ENCODE measurements around the gene SH3PXD2A. TPM values are rescaled to one million over a fixed set of nuclear protein-coding genes. Genes with fewer than 3 reads are reported as not detected.

SH3PXD2A gene
- total RNA-seq, 2 donors from 2014 or later = 48.5 to 49.4 TPM

- intact Hi-C loops (cut with DNase I, micrococcal nuclease) = loop anchor here in 1 of 2 donors (10.0 kb wide), 1 partner anchor 323 kb away; no protein-coding TSS in a partner anchor
- no peak for ATAC-seq
Measured at GRCh38 chr10:103881416-103882284, 26.3 kb upstream of the SH3PXD2A start.

GRCh38 chr10:103879831-103880230 lies 24.5 kb upstream of the SH3PXD2A start:
- intact Hi-C loops (cut with DNase I, micrococcal nuclease) = loop anchor here in 1 of 2 donors (10.0 kb wide), 1 partner anchor 325 kb away; no protein-coding TSS in a partner anchor
- ATAC-seq (no peak), DNase-seq (no peak)

More at GRCh38 chr10:103881416-103882284, 26.3 kb upstream of the SH3PXD2A start:
- no peak for DNase-seq

- ATAC-seq = no peak
Measured at GRCh38 chr10:103879409-103879808, 24.0 kb upstream of the SH3PXD2A start.

GRCh38 chr10:103877861-103878260 lies 22.5 kb upstream of the SH3PXD2A start:
- intact Hi-C loops (cut with DNase I, micrococcal nuclease) = no loop called here
- no peak for DNase-seq
- no peak for ATAC-seq

More at GRCh38 chr10:103879409-103879808, 24.0 kb upstream of the SH3PXD2A start:
- DNase-seq = no peak
- intact Hi-C loops (cut with DNase I, micrococcal nuclease) = no loop called here

GRCh38 chr10:103876155-103876554 lies 20.8 kb upstream of the SH3PXD2A start:
- ATAC-seq (no peak), DNase-seq (no peak)
- intact Hi-C loops (cut with DNase I, micrococcal nuclease) = no loop called here

GRCh38 chr10:103874730-103875129 lies 19.4 kb upstream of the SH3PXD2A start:
- intact Hi-C loops (cut with DNase I, micrococcal nuclease) = no loop called here
- DNase-seq (no peak), ATAC-seq (no peak)

- ATAC-seq (no peak), DNase-seq (no peak)
- intact Hi-C loops (cut with DNase I, micrococcal nuclease) = no loop called here
Measured at GRCh38 chr10:103872137-103872931, 17.0 kb upstream of the SH3PXD2A start.

- no peak for ATAC-seq
- intact Hi-C loops (cut with DNase I, micrococcal nuclease) = no loop called here
- no peak for DNase-seq
Measured at GRCh38 chr10:103871006-103871405, 15.6 kb upstream of the SH3PXD2A start.

- DNase-seq = no peak
- ATAC-seq = no peak
- intact Hi-C loops (cut with DNase I, micrococcal nuclease) = no loop called here
Measured at GRCh38 chr10:103870516-103870915, 15.1 kb upstream of the SH3PXD2A start.

GRCh38 chr10:103869336-103869735 lies 14.0 kb upstream of the SH3PXD2A start:
- ATAC-seq = no peak
- no peak for DNase-seq
- intact Hi-C loops (cut with DNase I, micrococcal nuclease) = no loop called here

GRCh38 chr10:103868200-103868599 lies 12.8 kb upstream of the SH3PXD2A start:
- ATAC-seq = no peak
- no peak for DNase-seq
- intact Hi-C loops (cut with DNase I, micrococcal nuclease) = no loop called here

GRCh38 chr10:103861505-103861904 lies 6.1 kb upstream of the SH3PXD2A start:
- intact Hi-C loops (cut with DNase I, micrococcal nuclease) = no loop called here
- DNase-seq (no peak), ATAC-seq (no peak)

GRCh38 chr10:103859161-103860086 lies 4.0 kb upstream of the SH3PXD2A start:
- intact Hi-C loops (cut with DNase I, micrococcal nuclease) = loop anchor here (2.0 to 5.0 kb wide), 2 partner anchors 142 to 147 kb away; no protein-coding TSS in a partner anchor
- ATAC-seq = peak; percentile 58
- peak in 1 of 2 donors; percentile 67 for DNase-seq

GRCh38 chr10:103858360-103858759 lies 3.0 kb upstream of the SH3PXD2A start:
- ATAC-seq (no peak), DNase-seq (no peak)
- intact Hi-C loops (cut with DNase I, micrococcal nuclease) = loop anchor here (2.0 to 5.0 kb wide), 2 partner anchors 141 to 146 kb away; no protein-coding TSS in a partner anchor

- no peak for DNase-seq
- intact Hi-C loops (cut with DNase I, micrococcal nuclease) = loop anchor here in 1 of 2 donors (5.0 kb wide), 1 partner anchor 139 kb away; no protein-coding TSS in a partner anchor
- ATAC-seq = no peak
Measured at GRCh38 chr10:103856797-103857170, 1.4 kb upstream of the SH3PXD2A start.

GRCh38 chr10:103855852-103856796 lies 748 bp upstream of the SH3PXD2A start:
- DNase-seq = no peak
- intact Hi-C loops (cut with DNase I, micrococcal nuclease) = loop anchor here in 1 of 2 donors (5.0 kb wide), 1 partner anchor 139 kb away; no protein-coding TSS in a partner anchor
- ATAC-seq = no peak

GRCh38 chr10:103854686-103855391 lies 537 bp downstream of the SH3PXD2A start:
- ATAC-seq (peak; percentile 29), DNase-seq (peak; percentile 42 to 56)
- intact Hi-C loops (cut with DNase I, micrococcal nuclease) = loop anchor here in 1 of 2 donors (5.0 kb wide), 1 partner anchor 138 kb away; no protein-coding TSS in a partner anchor

Data from left colon (tissue), 2 donors.